Measurements from ENCODE around the gene MYL3. TPM values are rescaled to one million over a fixed set of nuclear protein-coding genes. Genes with fewer than 3 reads are reported as not detected.

MYL3 gene
- total RNA-seq, 1 donor from 2014 or later = not detected

DNA sequence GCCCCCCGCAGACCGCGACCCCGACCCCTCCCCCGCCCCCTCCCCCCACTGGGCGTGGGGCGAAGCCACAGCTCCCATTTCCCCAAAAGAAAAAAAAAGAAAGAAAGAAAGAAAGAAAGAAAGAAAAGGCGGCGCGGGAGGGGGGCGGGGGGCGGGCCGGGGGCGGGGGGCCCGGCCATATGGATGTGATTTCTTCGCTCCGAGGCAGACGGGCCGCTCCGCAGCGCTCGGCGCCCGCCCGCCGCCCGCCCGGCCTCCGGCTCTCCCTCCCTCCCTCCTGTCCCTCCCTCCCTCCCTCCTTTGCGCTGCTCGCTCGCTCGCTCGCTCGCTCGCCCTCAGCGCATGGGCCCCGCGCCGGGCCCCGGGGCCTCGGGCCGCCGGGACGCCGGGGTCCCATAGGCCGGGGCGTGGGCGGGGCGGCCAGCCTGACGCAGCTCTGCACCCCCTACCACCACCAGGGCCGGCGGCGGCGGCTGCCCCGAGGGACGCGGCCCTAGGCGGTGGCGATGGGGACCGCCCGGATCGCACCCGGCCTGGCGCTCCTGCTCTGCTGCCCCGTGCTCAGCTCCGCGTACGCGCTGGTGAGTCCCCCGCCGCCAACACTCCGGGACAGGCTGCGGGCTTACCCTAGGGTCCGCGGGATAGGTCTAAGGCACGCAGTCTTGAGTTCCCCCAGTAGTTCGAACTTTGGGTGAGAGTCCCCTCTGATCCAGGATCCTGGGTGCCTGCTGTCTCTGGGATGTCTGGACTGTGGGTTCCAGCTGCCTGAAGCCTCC lies 20.0 kb upstream of the MYL3 start:
- peak in 1 of 2 donors; percentile 29 for DNase-seq (ENCODE audit: low read depth in 2 of 2)

- DNase-seq (ENCODE audit: low read depth in 2 of 2) = no peak
Observed at GRCh38 chr3:46882377-46883053, 19.3 kb upstream of the MYL3 start.

- DNase-seq (ENCODE audit: low read depth in 2 of 2) = no peak
Observed at GRCh38 chr3:46881596-46882376, 18.5 kb upstream of the MYL3 start.

GRCh38 chr3:46880884-46881595 lies 17.8 kb upstream of the MYL3 start:
- DNase-seq (ENCODE audit: low read depth in 2 of 2) = no peak

- DNase-seq (ENCODE audit: low read depth in 2 of 2) = no peak
Observed at GRCh38 chr3:46878781-46879436, 15.7 kb upstream of the MYL3 start.

DNA sequence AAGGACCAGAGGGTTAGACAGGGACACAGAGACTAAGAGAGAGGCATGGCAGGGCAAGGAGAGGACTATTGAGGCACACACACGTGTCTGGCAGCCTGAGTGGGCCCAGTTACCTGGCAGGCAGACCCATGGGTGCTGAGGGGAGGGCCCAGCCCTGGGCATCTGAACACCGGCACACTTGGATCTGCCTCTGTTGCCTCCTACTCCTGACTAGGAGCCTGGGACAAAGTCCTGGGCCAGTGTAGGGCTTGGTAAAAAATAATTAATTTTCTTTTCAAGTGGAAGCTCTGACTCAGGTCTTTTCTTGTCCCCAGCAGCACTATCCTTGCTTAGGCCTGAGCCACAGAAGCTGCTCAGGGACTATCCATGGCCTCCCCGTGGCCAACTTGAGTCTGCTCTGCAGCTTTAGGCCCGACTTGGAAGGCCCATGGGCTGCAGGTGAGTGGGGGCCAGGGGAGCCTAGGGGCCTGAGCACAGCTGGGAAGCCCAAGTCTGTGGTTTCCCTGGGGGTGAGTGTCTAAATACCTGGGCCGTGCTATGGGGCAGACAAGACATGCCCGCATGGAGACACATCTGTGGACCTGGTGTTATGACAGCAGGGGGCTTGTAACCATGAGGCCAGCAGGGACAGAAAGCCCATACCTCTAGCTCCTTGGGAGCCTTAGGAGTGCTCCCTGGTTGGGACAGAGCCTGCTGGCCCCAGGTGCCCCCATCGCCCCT lies 14.3 kb upstream of the MYL3 start, which contains the start of gene PTH1R:
Gene PTH1R (plus strand): TSS at position 316 of the 720 bp plus-strand sequence. CDS start 5,839 bp downstream, outside the sequence.
- DNase-seq (ENCODE audit: low read depth in 2 of 2) = no peak

GRCh38 chr3:46876313-46877300 lies 13.4 kb upstream of the MYL3 start:
- no peak for DNase-seq (ENCODE audit: low read depth in 2 of 2)

DNA sequence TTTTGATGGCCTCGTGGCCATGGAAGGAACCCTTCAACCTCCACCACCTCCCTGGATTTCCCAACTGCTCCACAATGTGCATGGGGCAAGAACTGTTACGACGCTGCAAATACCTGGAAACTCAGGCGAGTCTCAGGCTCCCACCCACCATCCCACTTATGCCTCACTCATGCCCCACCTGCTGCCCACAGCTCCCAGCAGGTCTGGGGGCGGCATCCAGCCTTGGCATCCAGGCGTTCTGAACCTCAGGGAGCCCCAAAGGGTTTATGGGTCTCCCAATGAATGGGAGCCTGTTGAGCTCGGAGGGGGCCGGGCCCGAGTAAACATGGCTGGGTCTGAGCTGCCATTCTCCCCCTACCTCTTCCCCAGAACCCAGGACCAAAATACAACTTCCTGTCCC lies 12.3 kb upstream of the MYL3 start:
- no peak for DNase-seq (ENCODE audit: low read depth in 2 of 2)

DNA sequence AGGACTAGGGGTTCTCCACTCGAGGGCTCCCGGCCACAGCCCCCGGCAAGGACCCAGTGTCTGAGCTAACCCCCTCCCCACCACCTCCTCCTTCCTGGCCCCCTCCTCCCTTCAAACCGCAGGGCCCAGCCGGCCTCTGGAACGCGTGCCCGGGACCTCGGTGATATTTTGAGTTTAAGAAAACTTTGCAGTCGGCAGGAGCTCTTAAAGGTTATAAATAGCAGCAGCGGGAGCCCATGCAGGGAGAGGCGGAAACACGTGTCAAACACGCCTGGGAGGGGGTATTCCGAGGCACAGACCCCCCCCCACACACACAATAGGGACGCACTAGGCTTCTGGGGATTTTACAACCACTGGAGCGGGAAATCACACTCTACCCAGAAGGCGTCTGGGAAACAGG lies 11.2 kb upstream of the MYL3 start:
- no peak for DNase-seq (ENCODE audit: low read depth in 2 of 2)

DNA sequence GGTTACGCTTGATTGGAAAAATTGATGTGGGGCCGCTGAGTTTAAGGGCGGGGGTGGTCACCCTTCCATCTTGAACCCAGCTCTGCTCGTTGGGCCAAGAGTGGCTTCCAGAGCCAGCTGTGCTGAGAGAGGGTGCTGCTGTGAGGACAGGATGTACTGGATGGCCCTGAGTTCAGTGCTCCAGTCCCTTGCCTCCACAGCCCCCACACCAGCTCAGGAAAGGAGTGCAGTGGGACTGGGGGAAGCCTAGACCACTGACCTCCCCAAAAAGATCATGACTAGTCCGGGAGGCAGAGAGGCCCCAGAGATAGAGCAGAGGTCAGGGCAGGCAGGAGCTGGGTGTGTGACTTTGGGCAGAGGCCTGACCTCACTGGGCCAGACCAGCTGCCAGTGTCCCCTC lies 10.3 kb upstream of the MYL3 start:
- no peak for DNase-seq (ENCODE audit: low read depth in 2 of 2)

- peak; percentile 8 to 23 for DNase-seq (ENCODE audit: low read depth in 2 of 2)
Observed at GRCh38 chr3:46871222-46871621, 8.0 kb upstream of the MYL3 start.

GRCh38 chr3:46870651-46871050 lies 7.4 kb upstream of the MYL3 start:
- no peak for DNase-seq (ENCODE audit: low read depth in 2 of 2)

- no peak for DNase-seq (ENCODE audit: low read depth in 2 of 2)
Observed at GRCh38 chr3:46869440-46869839, 6.2 kb upstream of the MYL3 start.

DNA sequence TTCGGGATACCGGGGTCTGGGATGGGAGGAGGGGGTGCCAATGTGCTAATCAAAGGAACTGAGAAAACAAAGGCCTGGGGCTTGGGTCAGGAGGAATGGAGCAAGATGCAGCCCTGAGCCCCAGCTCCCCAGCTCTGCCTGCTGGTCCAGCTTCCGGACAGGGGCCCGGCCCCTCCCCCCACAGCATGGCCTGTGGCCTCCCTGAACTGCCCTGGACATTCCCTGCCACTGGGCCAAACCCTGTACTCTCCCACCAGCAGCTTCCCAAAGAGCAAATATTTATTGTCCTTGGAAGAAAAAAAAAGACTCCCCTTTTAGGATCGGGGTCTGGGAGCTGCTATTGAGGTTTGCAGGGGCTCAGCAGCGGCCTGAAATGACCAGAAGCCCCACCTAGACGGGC lies 5.7 kb upstream of the MYL3 start:
- DNase-seq (ENCODE audit: low read depth in 2 of 2) = no peak

DNA sequence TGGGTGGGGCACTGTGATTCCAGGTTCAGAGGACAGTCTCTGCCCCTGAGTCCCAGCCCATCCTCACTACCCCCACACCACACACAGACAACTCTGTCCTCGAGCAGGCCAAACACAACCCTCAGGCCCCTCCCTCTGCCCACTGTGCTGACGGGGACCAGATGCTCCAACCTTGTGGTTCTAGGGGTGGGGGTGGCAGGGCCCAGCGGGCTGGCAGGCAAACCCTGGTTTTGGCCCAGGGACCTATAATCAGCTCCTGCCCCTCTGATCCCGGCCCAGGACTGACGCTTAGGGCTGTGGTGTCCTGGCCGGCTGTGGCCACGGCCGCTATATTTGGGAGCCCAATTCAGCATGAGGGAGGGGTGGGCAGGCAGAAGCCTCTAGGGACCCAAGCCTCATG lies 5.0 kb upstream of the MYL3 start:
- no peak for DNase-seq (ENCODE audit: low read depth in 2 of 2)

GRCh38 chr3:46867550-46867898 lies 4.3 kb upstream of the MYL3 start:
- peak; percentile 18 to 61 for DNase-seq (ENCODE audit: low read depth in 2 of 2)

DNA sequence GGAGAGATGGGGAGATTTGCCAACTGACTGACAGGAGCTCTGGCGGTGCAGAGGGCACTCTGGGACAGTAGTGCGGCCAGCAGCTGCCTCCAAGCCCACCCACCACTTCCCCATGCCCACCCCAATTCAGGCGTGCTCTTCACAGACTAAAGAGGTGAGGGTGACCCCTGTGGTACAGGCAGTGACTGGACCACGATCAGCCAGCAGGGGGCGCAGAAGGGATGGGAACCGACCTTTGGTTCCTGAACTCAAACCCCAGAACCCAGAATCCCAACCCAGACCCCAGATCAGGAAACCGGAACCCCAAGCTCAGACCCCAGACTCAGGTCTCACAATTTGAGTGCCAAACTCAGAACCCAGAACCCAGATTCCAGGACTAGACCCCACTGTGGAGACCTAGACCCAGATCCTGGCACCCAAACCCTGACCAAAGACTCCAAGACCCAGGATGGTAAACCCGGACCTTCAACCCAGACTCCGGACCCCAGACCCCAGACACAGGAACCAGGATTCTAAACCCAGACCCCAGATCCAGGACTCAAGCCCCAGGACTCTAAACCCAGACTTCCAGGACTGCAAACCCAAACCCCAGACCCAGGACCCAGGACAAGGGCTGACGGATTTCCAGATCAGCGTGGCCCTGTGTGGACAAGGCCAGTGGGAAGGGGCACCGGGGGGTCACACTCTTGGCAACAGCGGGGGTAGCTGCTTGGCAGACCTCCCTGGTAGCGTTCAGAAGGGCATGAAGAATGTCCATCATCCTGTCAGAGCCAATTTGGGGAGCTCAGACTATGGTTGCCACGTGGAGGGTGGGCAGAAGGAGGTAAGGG lies 3.7 kb upstream of the MYL3 start:
- peak; percentile 44 to 63 for DNase-seq (ENCODE audit: low read depth in 2 of 2)

DNA sequence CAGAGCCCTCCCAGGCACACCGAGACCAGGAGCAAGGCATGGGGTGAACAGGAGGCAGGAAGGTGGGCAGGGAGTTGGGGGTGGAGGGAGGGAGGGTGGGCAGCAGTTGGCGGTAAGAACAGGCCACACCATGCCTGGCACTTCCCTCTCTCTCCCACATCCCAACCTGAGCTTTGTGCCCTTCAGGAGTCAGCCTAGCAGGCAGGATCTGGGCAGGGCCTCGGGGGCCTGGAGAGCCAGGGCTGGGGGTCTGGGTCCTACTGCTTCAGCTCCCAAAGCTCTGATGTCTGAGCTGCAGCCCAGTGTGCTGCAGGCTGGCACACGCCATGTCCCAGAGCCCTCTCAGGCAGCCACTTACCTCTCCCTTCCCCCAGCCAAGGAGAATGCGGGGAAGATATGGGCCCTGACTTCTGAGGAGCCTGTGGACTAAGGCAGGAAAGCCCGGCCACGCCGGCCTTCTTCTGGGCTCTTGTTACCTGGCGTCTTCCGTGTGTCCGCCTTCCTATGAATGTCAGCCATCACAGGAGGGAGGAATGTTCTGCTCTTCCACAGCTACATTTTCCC lies 2.9 kb upstream of the MYL3 start:
- no peak for DNase-seq (ENCODE audit: low read depth in 2 of 2)
